ENCODE results near the gene EDDM13. TPM values are rescaled to one million over a fixed set of nuclear protein-coding genes. Genes with fewer than 3 reads are reported as not detected.

Gene EDDM13
- total and polyA plus RNA-seq, 2 of the 8 experiments (the other 6 are each of a cell fraction or from before 2014, with no cell fraction given): not detected

DNA sequence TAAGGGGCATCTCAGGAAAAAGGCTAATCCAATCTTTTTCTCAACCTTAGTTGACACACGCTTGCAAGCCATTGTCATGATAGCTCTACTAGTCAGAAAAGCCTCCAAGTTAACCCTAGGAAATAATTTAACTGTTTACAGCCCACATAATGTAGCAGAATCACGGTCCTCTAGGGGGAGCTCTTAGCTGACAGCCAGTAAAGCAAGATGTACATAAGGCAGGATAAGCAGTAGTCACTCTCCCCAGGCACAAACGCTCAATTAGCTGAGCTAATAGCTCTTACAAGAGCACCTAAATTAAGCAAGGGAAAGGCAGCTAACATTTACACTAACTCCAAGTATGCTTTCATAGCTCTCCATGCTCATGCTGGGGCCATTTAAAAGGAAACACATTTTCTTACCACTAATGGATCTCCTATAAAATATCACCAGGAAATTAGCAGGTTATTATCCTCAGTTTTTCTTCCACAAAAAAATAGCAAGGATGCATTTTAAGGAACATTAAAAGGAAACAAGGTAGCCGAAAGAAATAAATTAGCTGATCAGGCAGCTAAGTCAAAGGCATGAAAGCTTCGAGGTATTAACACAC, 75.8 kb downstream of the EDDM13 start:
- peak overlapping the region in 1 of 2 experiments; percentile 22; a peak in 1 of 4 replicates for H3K4me2 ChIP-seq (ENCODE audit: insufficient read depth in 1 of 2, low read depth in 2 of 2, low read length in 2 of 2)
- no peak for TF ChIP-seq GABPA (IDR thresholded peaks at IDR 0.05; ENCODE audit: borderline replicate concordance, insufficient read depth, low read length)
- TF ChIP-seq CTCF (IDR thresholded peaks at IDR 0.05; ENCODE audit: control extremely low read depth in 1 of 3, insufficient read depth in 1 of 3, low read depth in 1 of 3, low read length in 3 of 3): peak in 2 of 3 experiments; percentile 46 to 72; a peak in 3 of 4 replicates
- no peak for TF ChIP-seq POLR2AphosphoS5 (IDR thresholded peaks at IDR 0.05; ENCODE audit: low read depth, low read length)
- TF ChIP-seq KDM1A (IDR thresholded peaks at IDR 0.05; ENCODE audit: borderline replicate concordance, low read length): peak; percentile 100

More for the DNA sequence above, 75.8 kb downstream of the EDDM13 start:
- Histone ChIP-seq H2BK5ac (ENCODE audit: low read depth, low read length) (0 out of 2 replicates have a peak overlapping the region, but pooled peaks have one; percentile 41), H3K9me3 (ENCODE audit: insufficient read depth in 2 of 2, low read depth in 1 of 2, low read length in 1 of 2) (peaks cover 2 to 4% of the 10 kb centered on the region in 2 experiments; a peak in 1 of 4 replicates), H3K36me3 (ENCODE audit: control insufficient read depth in 2 of 4, insufficient read depth in 4 of 4, low read length in 3 of 4) (no peaks in the 10 kb centered on the region), H3K79me2 (ENCODE audit: control insufficient read depth in 1 of 2, insufficient read depth in 2 of 2, low read length in 2 of 2) (no peaks in the 10 kb centered on the region), H3K9ac (replicated peaks in 1 of 4; ENCODE audit: extremely low read depth in 1 of 4, low read depth in 3 of 4, low read length in 3 of 4) (no peak overlapping the region), H4K8ac (ENCODE audit: extremely low read depth, insufficient read depth, low read length) (no peak overlapping the region), H3K4me3 (ENCODE audit: extremely low read depth in 1 of 4, insufficient read depth in 2 of 4, low read depth in 3 of 4, low read length in 4 of 4) (no peak overlapping the region), H3K27ac (ENCODE audit: low read depth, low read length) (no peak overlapping the region), H3K56ac (replicated peaks; ENCODE audit: insufficient read length, low read depth, low read length) (no peak overlapping the region), H2BK12ac (ENCODE audit: low read depth, low read length) (no peak overlapping the region), H2BK120ac (replicated peaks; ENCODE audit: low read depth, low read length) (no peak overlapping the region), H3K79me1 (ENCODE audit: low read depth, low read length) (no peaks in the 10 kb centered on the region), H2BK15ac (ENCODE audit: low read length) (no peak overlapping the region), H2BK20ac (ENCODE audit: low read length) (no peak overlapping the region), H4K5ac (ENCODE audit: insufficient read length, low read depth, low read length) (no peak overlapping the region), H4K20me1 (replicated peaks in 1 of 2; ENCODE audit: control insufficient read depth in 1 of 2, insufficient read depth in 2 of 2, low read length in 2 of 2) (no peaks in the 10 kb centered on the region), H4K91ac (replicated peaks; ENCODE audit: insufficient read length, low read length) (no peak overlapping the region), H3K23me2 (ENCODE audit: low read depth, low read length) (no peaks in the 10 kb centered on the region), H3K14ac (ENCODE audit: insufficient read length) (no peak overlapping the region), H3K18ac (ENCODE audit: extremely low read depth, low read length) (no peak overlapping the region), H3K27me3 (replicated peaks in 1 of 4; ENCODE audit: control insufficient read depth in 3 of 4, extremely low read depth in 1 of 4, insufficient read depth in 3 of 4, low read length in 3 of 4) (no peaks in the 10 kb centered on the region; a peak in 1 of 7 replicates), H2AFZ (ENCODE audit: low read length) (no peak overlapping the region), H3K4ac (replicated peaks; ENCODE audit: insufficient read length, low read depth, low read length) (no peak overlapping the region), H3K4me1 (replicated peaks in 1 of 4; ENCODE audit: control insufficient read depth in 3 of 4, insufficient read depth in 4 of 4, low read length in 3 of 4) (peaks cover 0 to 6% (median 4%) of the 10 kb centered on the region in 4 experiments; a peak in 6 of 7 replicates), H2AK5ac (ENCODE audit: low read depth, low read length) (no peak overlapping the region), H3K23ac (ENCODE audit: insufficient read length) (no peak overlapping the region)
- WGBS, 2 experiments (ENCODE audit: extremely low coverage in 1 of 2, insufficient coverage in 1 of 2, insufficient read length in 1 of 2, insufficient replicate concordance in 2 of 2, low coverage in 1 of 2, low lambda C conversion rate in 2 of 2, missing lambda C conversion rate in 1 of 2): 71% methylated on average over 5 of the region's 5 CpGs; no CpG with 5 or more reads in 1 of the 2 experiments
- FAIRE-seq (peak; percentile 80), DNase-seq (ENCODE audit: low read depth in 1 of 2, low spot score in 2 of 2) (peak in 1 of 2 experiments; percentile 46)
- ChIA-PET POLR2A (ENCODE audit: partially characterized antibody) (interaction anchor here (1.0 to 2.7 kb wide), 4 partner anchors 20 to 197 kb away, joined by 3 to 14 read pairs (median 3); no protein-coding TSS in a partner anchor), CTCF (ENCODE audit: partially characterized antibody) (interaction anchor here (0.5 to 4.3 kb wide), 41 partner anchors 8 to 897 kb away, joined by 3 to 30 read pairs (median 4); partner anchors contain the start of gene ZNF582)
